ENCODE data around the gene CNBP.
"Not testable (repeated sequence)": the region's sequence is repeated elsewhere in the genome, so short reads cannot be mapped to it uniquely, and the experiment has no call there.

Gene CNBP

GRCh38 chr3:129199366-129199765 is 15.7 kb upstream of the CNBP start:
- H3K27me3 Mint-ChIP-seq, result no peaks in the 10 kb centered on the region

GRCh38 chr3:129197321-129197720 is 13.6 kb upstream of the CNBP start:
- no peaks in the 10 kb centered on the region for H3K9me3 Mint-ChIP-seq
- H3K27me3 Mint-ChIP-seq, result no peaks in the 10 kb centered on the region
- H3K36me3 Mint-ChIP-seq (ENCODE audit: low read depth), result no peaks in the 10 kb centered on the region
- no peak overlapping the region for H3K27ac Mint-ChIP-seq
- no peak for DNase-seq
- no peak overlapping the region for H3K4me3 Mint-ChIP-seq
- H3K4me1 Mint-ChIP-seq (ENCODE audit: low read depth), result peaks cover 9% of the 10 kb centered on the region

More at GRCh38 chr3:129199366-129199765, 15.7 kb upstream of the CNBP start:
- H3K4me1 Mint-ChIP-seq (ENCODE audit: low read depth), result peaks cover 9% of the 10 kb centered on the region
- H3K4me3 Mint-ChIP-seq, result no peak overlapping the region
- no peaks in the 10 kb centered on the region for H3K36me3 Mint-ChIP-seq (ENCODE audit: low read depth)
- H3K27ac Mint-ChIP-seq, result no peak overlapping the region
- no peak for DNase-seq
- no peaks in the 10 kb centered on the region for H3K9me3 Mint-ChIP-seq

- peaks cover 9% of the 10 kb centered on the region for H3K4me1 Mint-ChIP-seq (ENCODE audit: low read depth)
- no peak overlapping the region for H3K4me3 Mint-ChIP-seq
- no peaks in the 10 kb centered on the region for H3K36me3 Mint-ChIP-seq (ENCODE audit: low read depth)
- no peak overlapping the region for H3K27ac Mint-ChIP-seq
- DNase-seq, result no peak
- H3K9me3 Mint-ChIP-seq, result no peaks in the 10 kb centered on the region
- H3K27me3 Mint-ChIP-seq, result no peaks in the 10 kb centered on the region
Observed at GRCh38 chr3:129196601-129197000, 12.9 kb upstream of the CNBP start.

GRCh38 chr3:129195731-129196256 is 12.1 kb upstream of the CNBP start:
- Mint-ChIP-seq H3K9me3 (no peaks in the 10 kb centered on the region), H3K4me3 (no peak overlapping the region), H3K36me3 (ENCODE audit: low read depth) (no peaks in the 10 kb centered on the region), H3K27me3 (no peaks in the 10 kb centered on the region), H3K27ac (peak overlapping the region; percentile 44), H3K4me1 (ENCODE audit: low read depth) (peaks cover 9% of the 10 kb centered on the region)
- no peak for DNase-seq

GRCh38 chr3:129189793-129190192 is 6.1 kb upstream of the CNBP start:
- not testable (repeated sequence) for H3K36me3 Mint-ChIP-seq (ENCODE audit: low read depth); H3K4me3 Mint-ChIP-seq; H3K27me3 Mint-ChIP-seq; H3K9me3 Mint-ChIP-seq; H3K27ac Mint-ChIP-seq; DNase-seq
- H3K4me1 Mint-ChIP-seq (ENCODE audit: low read depth), result peaks cover 12% of the 10 kb centered on the region

GRCh38 chr3:129187857-129188256 is 4.2 kb upstream of the CNBP start:
- Mint-ChIP-seq H3K4me3 (no peak overlapping the region), H3K4me1 (ENCODE audit: low read depth) (peaks cover 14% of the 10 kb centered on the region), H3K27me3 (no peaks in the 10 kb centered on the region), H3K36me3 (ENCODE audit: low read depth) (peaks cover 17% of the 10 kb centered on the region), H3K27ac (peak overlapping the region; percentile 81), H3K9me3 (no peaks in the 10 kb centered on the region)
- DNase-seq, result no peak

- Mint-ChIP-seq H3K36me3 (ENCODE audit: low read depth) (peaks cover 38% of the 10 kb centered on the region), H3K4me3 (peak overlapping the region; percentile 98), H3K9me3 (no peaks in the 10 kb centered on the region), H3K27me3 (no peaks in the 10 kb centered on the region), H3K4me1 (ENCODE audit: low read depth) (peaks cover 20% of the 10 kb centered on the region), H3K27ac (peak overlapping the region; percentile 79)
- no peak for DNase-seq
Observed at GRCh38 chr3:129185783-129186182, 2.1 kb upstream of the CNBP start.

- H3K36me3 Mint-ChIP-seq (ENCODE audit: low read depth), result peaks cover 46% of the 10 kb centered on the region
- peaks cover 27% of the 10 kb centered on the region for H3K4me1 Mint-ChIP-seq (ENCODE audit: low read depth)
- H3K4me3 Mint-ChIP-seq, result peak overlapping the region; percentile 98
- DNase-seq, H3K27me3 Mint-ChIP-seq, H3K9me3 Mint-ChIP-seq: not testable (repeated sequence)
- peak overlapping the region; percentile 99 for H3K27ac Mint-ChIP-seq
Observed at GRCh38 chr3:129184784-129185542, 1.3 kb upstream of the CNBP start.

GRCh38 chr3:129184396-129184657 is 631 bp upstream of the CNBP start:
- peak overlapping the region; percentile 99 for H3K27ac Mint-ChIP-seq
- no peak for DNase-seq

GRCh38 chr3:129182390-129183185 is 1.1 kb downstream of the CNBP start:
- peaks cover 70% of the 10 kb centered on the region for H3K36me3 Mint-ChIP-seq (ENCODE audit: low read depth)

More at GRCh38 chr3:129184396-129184657, 631 bp upstream of the CNBP start:
- Mint-ChIP-seq H3K27me3 (no peaks in the 10 kb centered on the region), H3K9me3 (no peaks in the 10 kb centered on the region), H3K4me1 (ENCODE audit: low read depth) (peaks cover 32% of the 10 kb centered on the region), H3K4me3 (peak overlapping the region; percentile 98), H3K36me3 (ENCODE audit: low read depth) (peaks cover 53% of the 10 kb centered on the region)

GRCh38 chr3:129181819-129182218 is 1.9 kb downstream of the CNBP start:
- H3K27ac Mint-ChIP-seq, result peak overlapping the region; percentile 99
- H3K9me3 Mint-ChIP-seq, result no peaks in the 10 kb centered on the region
- peaks cover 78% of the 10 kb centered on the region for H3K36me3 Mint-ChIP-seq (ENCODE audit: low read depth)
- peak overlapping the region; percentile 98 for H3K4me3 Mint-ChIP-seq
- DNase-seq, result no peak
- no peaks in the 10 kb centered on the region for H3K27me3 Mint-ChIP-seq
- H3K4me1 Mint-ChIP-seq (ENCODE audit: low read depth), result peaks cover 51% of the 10 kb centered on the region

More at GRCh38 chr3:129182390-129183185, 1.1 kb downstream of the CNBP start:
- no peak for DNase-seq
- H3K27ac Mint-ChIP-seq, result peak overlapping the region; percentile 99
- H3K4me1 Mint-ChIP-seq (ENCODE audit: low read depth), result peaks cover 46% of the 10 kb centered on the region
- H3K9me3 Mint-ChIP-seq, result no peaks in the 10 kb centered on the region
- peak overlapping the region; percentile 98 for H3K4me3 Mint-ChIP-seq
- no peaks in the 10 kb centered on the region for H3K27me3 Mint-ChIP-seq

GRCh38 chr3:129180461-129180860 is 3.2 kb downstream of the CNBP start:
- H3K36me3 Mint-ChIP-seq (ENCODE audit: low read depth), result peaks cover 91% of the 10 kb centered on the region
- H3K4me3 Mint-ChIP-seq, result peak overlapping the region; percentile 98
- no peaks in the 10 kb centered on the region for H3K27me3 Mint-ChIP-seq
- H3K9me3 Mint-ChIP-seq, result no peaks in the 10 kb centered on the region
- peak overlapping the region; percentile 99 for H3K27ac Mint-ChIP-seq
- H3K4me1 Mint-ChIP-seq (ENCODE audit: low read depth), result peaks cover 58% of the 10 kb centered on the region
- DNase-seq, result no peak

GRCh38 chr3:129176051-129176450 is 7.6 kb downstream of the CNBP start:
- DNase-seq, result no peak
- Mint-ChIP-seq H3K9me3 (no peaks in the 10 kb centered on the region), H3K36me3 (ENCODE audit: low read depth) (peaks cover 97% of the 10 kb centered on the region), H3K27me3 (no peaks in the 10 kb centered on the region), H3K27ac (peak overlapping the region; percentile 63), H3K4me3 (peak overlapping the region; percentile 98), H3K4me1 (ENCODE audit: low read depth) (peaks cover 82% of the 10 kb centered on the region)

- no peak for DNase-seq
- H3K4me1 Mint-ChIP-seq (ENCODE audit: low read depth), result peaks cover 73% of the 10 kb centered on the region
- H3K36me3 Mint-ChIP-seq (ENCODE audit: low read depth), result peaks cover 94% of the 10 kb centered on the region
- H3K27ac Mint-ChIP-seq, result peak overlapping the region; percentile 78
- no peaks in the 10 kb centered on the region for H3K9me3 Mint-ChIP-seq
- no peaks in the 10 kb centered on the region for H3K27me3 Mint-ChIP-seq
- peak overlapping the region; percentile 33 for H3K4me3 Mint-ChIP-seq
Observed at GRCh38 chr3:129173725-129174124, 10.0 kb downstream of the CNBP start.

- Mint-ChIP-seq H3K27me3 (no peaks in the 10 kb centered on the region), H3K9me3 (no peaks in the 10 kb centered on the region), H3K4me1 (ENCODE audit: low read depth) (peaks cover 68% of the 10 kb centered on the region), H3K4me3 (no peak overlapping the region), H3K36me3 (ENCODE audit: low read depth) (peaks cover 92% of the 10 kb centered on the region), H3K27ac (peak overlapping the region; percentile 78)
- no peak for DNase-seq
Observed at GRCh38 chr3:129173206-129173605, 10.5 kb downstream of the CNBP start.
